Measurements from ENCODE around the gene AGAP6. TPM values are rescaled to one million over a fixed set of nuclear protein-coding genes. Genes with fewer than 3 reads are reported as not detected.

Gene AGAP6
- total RNA-seq, result 6.7 TPM

DNA sequence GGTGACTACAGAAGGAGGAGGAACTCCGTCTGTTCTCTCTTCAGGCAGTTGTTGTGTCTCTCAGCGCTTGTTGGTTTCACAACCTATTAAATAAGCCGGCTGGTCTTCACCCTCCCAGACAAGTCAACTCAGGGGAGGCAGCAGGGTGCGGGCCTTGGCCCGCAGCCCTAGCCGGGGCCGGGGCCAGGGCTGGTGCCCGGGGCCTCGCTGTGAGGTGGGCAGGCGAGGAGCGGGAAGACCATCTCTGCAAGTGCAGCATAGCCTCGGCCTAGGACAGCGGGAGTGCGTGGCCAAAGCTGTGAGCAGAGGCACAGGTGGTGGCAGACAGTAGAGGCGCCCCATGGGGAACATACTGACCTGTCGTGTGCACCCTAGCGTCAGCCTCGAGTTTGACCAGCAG is at the start of gene AGAP6:
TSS of gene AGAP6 (plus strand) at position 31 of the 400 bp plus-strand sequence. CDS start at position 341, 310 bp downstream.

DNA sequence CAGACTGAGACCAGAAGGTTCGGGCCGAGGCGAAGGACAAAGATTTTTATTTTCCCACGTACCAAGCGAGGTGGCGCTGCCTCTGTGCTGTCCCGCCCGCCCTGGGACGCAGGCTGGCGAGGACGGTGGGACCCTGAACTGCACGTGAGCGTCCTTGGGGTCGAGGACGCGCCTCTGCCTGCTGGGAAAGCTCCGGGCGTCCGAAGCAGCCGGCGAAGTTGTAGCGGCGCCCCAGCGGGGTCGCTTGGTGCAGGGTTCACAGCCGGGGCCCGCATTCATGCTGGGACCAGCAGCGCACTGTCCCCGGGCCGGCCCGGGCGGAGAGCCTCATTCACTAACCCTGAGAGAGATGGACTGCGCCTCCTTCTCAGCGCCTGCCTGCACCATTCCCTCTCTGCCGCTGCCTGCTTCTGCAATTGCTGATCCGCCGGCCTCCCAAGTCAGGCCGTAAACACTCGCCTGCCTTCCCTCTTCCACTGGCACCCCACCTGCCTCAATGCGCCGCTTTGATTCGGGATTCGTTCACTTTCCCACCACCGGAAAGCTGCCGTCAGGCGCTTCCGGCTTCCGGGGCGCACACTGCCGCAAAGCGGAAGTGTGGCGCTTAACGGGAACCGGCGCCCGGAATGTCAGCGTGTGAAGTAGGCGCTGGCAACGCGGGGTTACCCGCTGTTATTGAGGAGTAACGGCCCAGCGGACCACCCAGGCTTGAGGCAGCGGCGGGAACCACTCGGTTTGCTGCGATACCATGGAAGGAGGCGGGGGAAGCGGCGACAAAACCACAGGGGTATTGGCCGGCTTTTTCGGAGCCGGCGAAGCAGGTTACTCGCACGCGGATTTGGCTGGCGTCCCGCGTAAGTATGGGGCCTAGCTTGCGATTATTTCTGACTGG is 46.5 kb upstream of the AGAP6 start, which contains the start of the genes PARG and TIMM23B:
TSS of gene PARG (minus strand) at position 581 of the 892 bp plus-strand sequence. CDS start at position 279, 302 bp downstream.
TSS of gene TIMM23B (plus strand) at position 607 of the 892 bp plus-strand sequence. CDS start at position 749, 142 bp downstream.

Small RNA genes lying within 50 kb of the gene (small RNA-seq; reads per million reads assigned to genes)
- gene RNA5SP317 (ENCODE audit: low replicate concordance) (not detected), gene SNORA74C-2 (ENCODE audit: low replicate concordance) (0.07 reads per million)

Other genes starting within 250 kb of the AGAP6 start
- gene OGDHL, start 226.1 kb upstream of the AGAP6 start, total RNA-seq, result 57.6 TPM
- 47.6 TPM for gene PARG, start 46.4 kb upstream of the AGAP6 start, total RNA-seq
- 22.3 TPM for gene TIMM23B, start 46.4 kb upstream of the AGAP6 start, total RNA-seq
- gene WASHC2A, start 79.5 kb downstream of the AGAP6 start, total RNA-seq, result 36.7 TPM

Measured in metanephros (tissue), 2 donors.